Endothelial cell of umbilical vein (primary cell): ENCODE results near the gene HPSE2. TPM values are rescaled to one million over a fixed set of nuclear protein-coding genes. Genes with fewer than 3 reads are reported as not detected.

Experiments used
- BruUV-seq: library from RNA; stranded (reverse); fragments of 400-500 nt; replicated peaks from 2 replicates; lab custom pipeline; 2021; lab: Mats Ljungman, UMichigan
- CTCF ChIA-PET: fragments of 300-600, 350-600 bp; sonication (Branson Sonifier 250); formaldehyde crosslinking; loops from one replicate; lab custom pipeline; 2021; ENCODE audit warnings: antibody characterized with exemption, inconsistent platforms; lab: Charles Lee
- POLR2A ChIA-PET: fragments of 300-600, 350-600 bp; sonication (Branson Sonifier 250); formaldehyde crosslinking; loops from one replicate; lab custom pipeline; 2021; ENCODE audit warnings: antibody characterized with exemption, inconsistent platforms; lab: Charles Lee
- DNase-seq: peaks from one replicate; pipeline ENCODE4 v3.0.0-alpha.2; 2011; ENCODE audit warnings: low read depth, low spot score
- FAIRE-seq: peaks from 2 replicates; lab custom pipeline; 2011; peaks lifted over from hg19 to GRCh38; lab: Jason Lieb, UNC
- H2AFZ ChIP-seq: 2 replicates; pipeline ENCODE4 v1.6.0; 2012; ENCODE audit warnings: low read depth, low read length, control low read depth, inconsistent platforms
- H3K27ac ChIP-seq: 2 replicates; pipeline ENCODE4 v1.5.1; 2011; ENCODE audit warnings: low read depth, mild to moderate bottlenecking, control low read depth, low read length, moderate library complexity; ENCODE audit not compliant: insufficient read depth
- H3K27me3 ChIP-seq, 2 experiments: 2 replicates each; pipeline versions ENCODE4 v1.6.0 to v1.6.1; 2011; ENCODE audit warnings: low read length in 2 of 2, mixed read lengths in 1 of 2; ENCODE audit not compliant: control insufficient read depth in 2 of 2, insufficient read depth in 2 of 2
- H3K36me3 ChIP-seq, 2 experiments: 2 replicates in 1 of 2; 3 replicates in 1 of 2; pipeline ENCODE4 v1.5.1; 2011; ENCODE audit warnings: low read length in 2 of 2, mild to moderate bottlenecking in 1 of 2, moderate library complexity in 1 of 2; ENCODE audit not compliant: control insufficient read depth in 2 of 2, insufficient read depth in 2 of 2; ENCODE audit errors: extremely low read depth in 1 of 2
- H3K4me1 ChIP-seq: 3 replicates; pipeline ENCODE4 v1.5.1; 2011; ENCODE audit warnings: mild to moderate bottlenecking, low read length; ENCODE audit not compliant: control insufficient read depth, insufficient read depth; ENCODE audit errors: extremely low read depth
- H3K4me2 ChIP-seq: 2 replicates; pipeline ENCODE4 v1.6.1; 2011; ENCODE audit warnings: low read length, control low read depth, mixed read lengths; ENCODE audit not compliant: insufficient read depth
- H3K4me3 ChIP-seq, 3 experiments: fragments of 200-600 bp in 1 of 3; sonication (generic), shearing (Covaris generic) in 1 of 3; replicated peaks in 1 of 3; 2 replicates each; pipeline ENCODE4 v1.5.1; 2011 to 2016; ENCODE audit warnings: control low read depth in 3 of 3, low read length in 3 of 3, mild to moderate bottlenecking in 2 of 3, inconsistent platforms in 1 of 3, low read depth in 1 of 3, moderate library complexity in 1 of 3; ENCODE audit not compliant: insufficient read depth in 1 of 3
- H3K79me2 ChIP-seq: 2 replicates; pipeline ENCODE4 v1.6.0; 2012; ENCODE audit warnings: low read length, inconsistent platforms; ENCODE audit not compliant: control insufficient read depth, insufficient read depth
- H3K9ac ChIP-seq: replicated peaks from 2 replicates; pipeline ENCODE3; 2011; ENCODE audit warnings: low read length, control low read depth; ENCODE audit not compliant: insufficient read depth; ENCODE audit errors: extremely low read depth
- H3K9me1 ChIP-seq: replicated peaks from 3 replicates; pipeline ENCODE4 v1.6.0; 2011; ENCODE audit warnings: mild to moderate bottlenecking, low read length; ENCODE audit not compliant: control insufficient read depth, insufficient read depth; ENCODE audit errors: extremely low read depth
- H3K9me3 ChIP-seq: replicated peaks from 2 replicates; pipeline ENCODE4 v1.5.1; 2012; ENCODE audit warnings: low read length, inconsistent platforms; ENCODE audit not compliant: control insufficient read depth, insufficient read depth
- H4K20me1 ChIP-seq: replicated peaks from 2 replicates; pipeline ENCODE3; 2011; ENCODE audit warnings: mild to moderate bottlenecking, low read length; ENCODE audit not compliant: control insufficient read depth, insufficient read depth; ENCODE audit errors: extremely low read depth
- EZH2 ChIP-seq: IDR thresholded peaks from 2 replicates; pipeline ENCODE4 v1.6.1; 2012; ENCODE audit warnings: borderline replicate concordance, low read depth, mild to moderate bottlenecking, moderate library complexity, low read length, inconsistent platforms; ENCODE audit not compliant: severe bottlenecking
- FOS ChIP-seq: IDR thresholded peaks from 2 replicates; pipeline ENCODE4 v1.6.1; 2011; ENCODE audit warnings: mild to moderate bottlenecking, low read length, moderate library complexity, borderline replicate concordance; ENCODE audit not compliant: insufficient read depth
- GATA2 ChIP-seq: IDR thresholded peaks from 2 replicates; pipeline ENCODE4 v1.7.0; 2011; ENCODE audit warnings: low read depth, mild to moderate bottlenecking, moderate library complexity, mixed read lengths, low read length; ENCODE audit not compliant: insufficient read length, insufficient read depth
- JUN ChIP-seq: IDR thresholded peaks from 2 replicates; pipeline ENCODE4 v1.6.1; 2011; ENCODE audit warnings: borderline replicate concordance, low read depth; ENCODE audit not compliant: insufficient read length, insufficient read depth
- MYC ChIP-seq: IDR thresholded peaks from one replicate; pipeline ENCODE4 v1.6.1; 2011; ENCODE audit warnings: mild to moderate bottlenecking, low read depth, low read length
- POLR2A ChIP-seq: IDR thresholded peaks from 2 replicates; pipeline ENCODE4 v1.6.1; 2012; ENCODE audit warnings: low read depth, mild to moderate bottlenecking, control low read depth, low read length
- POLR2AphosphoS5 ChIP-seq: IDR thresholded peaks from 2 replicates; pipeline ENCODE4 v1.6.1; 2012; ENCODE audit warnings: low read depth, mild to moderate bottlenecking, control low read depth, low read length, moderate library complexity; ENCODE audit not compliant: insufficient read depth
- dilution Hi-C: fragments of 300-500 bp; cut with MboI; formaldehyde crosslinking; loops from one replicate; pipeline ENCODE4 v1.15.0; 2019; ENCODE audit warnings: low sequenced_read_pairs; ENCODE audit not compliant: extremely low pct_ligation_motif_present
- intact Hi-C: fragments of 100-400 bp; cut with micrococcal nuclease; formaldehyde crosslinking; loops from one replicate; pipeline ENCODE4 v1.10.0; 2022
- polyA plus RNA-seq, 4 experiments: library from polyadenylated mRNA; depleted of rRNA in 3 of 4; stranded (reverse) in 3 of 4; unstranded in 1 of 4; fragments of >200 nt; gene quantifications; 2 replicates each; pipeline versions ENCODE4 v1.2.1 to v1.2.3, GENCODE V29; 2011 to 2012; ENCODE audit warnings: missing spikeins in 1 of 4
- total RNA-seq: library from RNA; stranded (reverse); gene quantifications from 2 replicates; pipeline ENCODE4 v1.2.3, GENCODE V29; 2021
- TF ChIP-seq, protein P1 (sequence below), 2 donors: IDR thresholded peaks; 1 replicate in 1 of 2; 2 replicates in 1 of 2; pipeline ENCODE4 v1.5.1; 2011; ENCODE audit warnings: low read length in 2 of 2, mild to moderate bottlenecking in 2 of 2, moderate library complexity in 2 of 2, control low read depth in 1 of 2, inconsistent platforms in 1 of 2, low read depth in 1 of 2; ENCODE audit not compliant: insufficient read depth in 1 of 2; ENCODE audit errors: extremely low read depth in 1 of 2
- TF ChIP-seq, protein P2 (sequence below): IDR thresholded peaks from 2 replicates; pipeline ENCODE4 v1.6.1; 2011; ENCODE audit not compliant: insufficient read depth, insufficient read length

The HPSE2 gene
- total and polyA plus RNA-seq, 2 donors (not counting 3 experiments of a cell fraction or from before 2014, with no cell fraction given) = not detected

DNA sequence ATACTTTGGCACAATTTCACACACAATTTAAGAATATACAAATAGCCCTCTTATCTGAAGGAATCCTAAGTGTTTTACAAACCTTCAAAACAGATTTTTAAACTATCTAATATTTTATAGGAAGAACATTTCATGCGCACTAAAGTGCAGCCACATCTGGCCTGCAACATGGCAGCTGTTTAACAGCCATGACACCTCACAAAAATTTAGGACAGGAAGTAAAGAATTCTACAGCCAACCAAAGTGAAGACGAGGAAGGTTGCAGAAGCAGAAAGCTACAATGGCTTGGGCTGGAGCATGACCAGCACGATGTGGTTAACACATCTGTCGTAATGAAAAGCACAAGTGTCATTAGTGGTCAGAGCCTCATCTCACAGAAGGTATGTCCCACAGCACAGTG, 238.1 kb downstream of the HPSE2 start:
- no TSS peak for BruUV-seq
- no peak overlapping the region for H3K9ac ChIP-seq
- no peak for FAIRE-seq

DNA sequence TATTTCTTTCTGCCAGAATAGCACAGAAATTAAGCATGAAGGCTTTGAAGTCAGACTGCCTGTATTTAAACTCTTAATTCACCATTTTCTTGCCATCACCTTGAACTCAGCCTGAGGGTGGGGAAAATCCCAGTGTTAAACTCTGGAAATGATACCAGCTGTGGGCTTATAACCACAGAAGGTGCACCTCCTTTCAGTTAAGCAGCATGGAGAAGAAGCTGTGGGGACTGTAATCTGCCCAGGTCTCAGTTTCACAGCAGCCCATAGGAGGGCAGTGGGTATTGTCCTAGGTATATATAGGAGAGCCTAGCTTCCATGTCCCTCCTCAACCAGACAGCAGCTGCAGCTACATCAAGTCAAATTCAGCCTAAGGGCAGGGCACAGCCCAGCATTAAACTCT, 241.6 kb downstream of the HPSE2 start:
- no peaks in the 10 kb centered on the region for H4K20me1 ChIP-seq
- no TSS peak for BruUV-seq
- no peaks in the 10 kb centered on the region for H3K9me1 ChIP-seq
- FAIRE-seq (no peak), DNase-seq (no peak)
- no peaks in the 10 kb centered on the region for H3K36me3 ChIP-seq
- H3K27me3 ChIP-seq = no peaks in the 10 kb centered on the region
- dilution Hi-C loops (no loop called here), intact Hi-C loops (no loop called here)
- CTCF ChIA-PET = no interaction called here
- no peak overlapping the region for H3K4me3 ChIP-seq
- no peak overlapping the region for H3K27ac ChIP-seq
- no peaks in the 10 kb centered on the region for H3K4me1 ChIP-seq
- TF ChIP-seq FOS (no peak), POLR2AphosphoS5 (no peak), JUN (no peak), POLR2A (no peak), GATA2 (no peak), EZH2 (no peak), MYC (no peak)
- TF ChIP-seq, protein P1, sequence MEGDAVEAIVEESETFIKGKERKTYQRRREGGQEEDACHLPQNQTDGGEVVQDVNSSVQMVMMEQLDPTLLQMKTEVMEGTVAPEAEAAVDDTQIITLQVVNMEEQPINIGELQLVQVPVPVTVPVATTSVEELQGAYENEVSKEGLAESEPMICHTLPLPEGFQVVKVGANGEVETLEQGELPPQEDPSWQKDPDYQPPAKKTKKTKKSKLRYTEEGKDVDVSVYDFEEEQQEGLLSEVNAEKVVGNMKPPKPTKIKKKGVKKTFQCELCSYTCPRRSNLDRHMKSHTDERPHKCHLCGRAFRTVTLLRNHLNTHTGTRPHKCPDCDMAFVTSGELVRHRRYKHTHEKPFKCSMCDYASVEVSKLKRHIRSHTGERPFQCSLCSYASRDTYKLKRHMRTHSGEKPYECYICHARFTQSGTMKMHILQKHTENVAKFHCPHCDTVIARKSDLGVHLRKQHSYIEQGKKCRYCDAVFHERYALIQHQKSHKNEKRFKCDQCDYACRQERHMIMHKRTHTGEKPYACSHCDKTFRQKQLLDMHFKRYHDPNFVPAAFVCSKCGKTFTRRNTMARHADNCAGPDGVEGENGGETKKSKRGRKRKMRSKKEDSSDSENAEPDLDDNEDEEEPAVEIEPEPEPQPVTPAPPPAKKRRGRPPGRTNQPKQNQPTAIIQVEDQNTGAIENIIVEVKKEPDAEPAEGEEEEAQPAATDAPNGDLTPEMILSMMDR (IDR thresholded peaks at IDR 0.05; ENCODE audit: extremely low read depth in 1 of 2, insufficient read depth in 1 of 2, low read depth in 1 of 2, low read length in 2 of 2) = no peak
- TF ChIP-seq, protein P2, sequence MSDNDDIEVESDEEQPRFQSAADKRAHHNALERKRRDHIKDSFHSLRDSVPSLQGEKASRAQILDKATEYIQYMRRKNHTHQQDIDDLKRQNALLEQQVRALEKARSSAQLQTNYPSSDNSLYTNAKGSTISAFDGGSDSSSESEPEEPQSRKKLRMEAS = no peak
- H3K9me3 ChIP-seq = peaks cover 1% of the 10 kb centered on the region
- no peak overlapping the region for H3K4me2 ChIP-seq
- H3K9ac ChIP-seq = no peak overlapping the region
- POLR2A ChIA-PET = no interaction called here
- H3K79me2 ChIP-seq = no peaks in the 10 kb centered on the region
- no peak overlapping the region for H2AFZ ChIP-seq

More for the DNA sequence above, 238.1 kb downstream of the HPSE2 start:
- H3K4me1 ChIP-seq = no peaks in the 10 kb centered on the region
- ChIA-PET POLR2A (no interaction called here), CTCF (no interaction called here)
- H4K20me1 ChIP-seq = no peaks in the 10 kb centered on the region
- no peak for TF ChIP-seq JUN
- TF ChIP-seq MYC = no peak
- TF ChIP-seq, protein P1 (IDR thresholded peaks at IDR 0.05; ENCODE audit: extremely low read depth in 1 of 2, insufficient read depth in 1 of 2, low read depth in 1 of 2, low read length in 2 of 2) = no peak
- no peak for TF ChIP-seq POLR2AphosphoS5
- no peak for TF ChIP-seq GATA2
- TF ChIP-seq, protein P2 = no peak
- intact Hi-C loops = no loop called here
- H3K79me2 ChIP-seq = no peaks in the 10 kb centered on the region
- dilution Hi-C loops = no loop called here
- no peaks in the 10 kb centered on the region for H3K9me1 ChIP-seq
- no peaks in the 10 kb centered on the region for H3K27me3 ChIP-seq
- H3K4me3 ChIP-seq = no peak overlapping the region
- DNase-seq = no peak
- H3K4me2 ChIP-seq = no peak overlapping the region
- H3K27ac ChIP-seq = no peak overlapping the region
- no peaks in the 10 kb centered on the region for H3K9me3 ChIP-seq
- no peak overlapping the region for H2AFZ ChIP-seq
- H3K36me3 ChIP-seq = no peaks in the 10 kb centered on the region
